GM19193 (cell line): ENCODE data around the gene PHRF1.

Experiments used
- POLR2A ChIP-seq: IDR thresholded peaks from 4 replicates; pipeline ENCODE4 v1.6.1; 2011; ENCODE audit not compliant: insufficient read depth, insufficient read length; ENCODE audit errors: extremely low read depth

Gene PHRF1

GRCh38 chr11:610146-610801 lies 34.0 kb downstream of the PHRF1 start:
- no peak for TF ChIP-seq POLR2A

GRCh38 chr11:611001-611996 lies 35.0 kb downstream of the PHRF1 start:
- TF ChIP-seq POLR2A, result peak; percentile 68

GRCh38 chr11:612201-612960 lies 36.1 kb downstream of the PHRF1 start:
- TF ChIP-seq POLR2A, result no peak

DNA sequence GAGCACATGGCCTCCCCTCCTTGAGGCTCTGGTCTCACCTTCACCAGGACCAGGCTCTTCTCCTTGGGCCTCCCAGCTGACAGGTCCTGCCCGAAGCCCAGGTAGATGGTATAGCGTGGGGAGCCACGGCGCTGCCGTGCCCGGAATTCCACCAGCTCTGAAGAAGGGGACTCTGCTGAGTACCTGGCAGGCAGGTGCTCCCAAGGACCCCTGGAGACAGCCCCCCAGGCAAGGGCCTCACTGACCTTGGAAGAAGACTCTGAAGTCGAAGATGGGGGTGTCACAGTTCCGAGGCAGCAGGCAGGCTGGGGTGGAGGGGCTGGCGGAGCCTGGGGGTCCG lies 36.7 kb downstream of the PHRF1 start:
- TF ChIP-seq POLR2A, result no peak

DNA sequence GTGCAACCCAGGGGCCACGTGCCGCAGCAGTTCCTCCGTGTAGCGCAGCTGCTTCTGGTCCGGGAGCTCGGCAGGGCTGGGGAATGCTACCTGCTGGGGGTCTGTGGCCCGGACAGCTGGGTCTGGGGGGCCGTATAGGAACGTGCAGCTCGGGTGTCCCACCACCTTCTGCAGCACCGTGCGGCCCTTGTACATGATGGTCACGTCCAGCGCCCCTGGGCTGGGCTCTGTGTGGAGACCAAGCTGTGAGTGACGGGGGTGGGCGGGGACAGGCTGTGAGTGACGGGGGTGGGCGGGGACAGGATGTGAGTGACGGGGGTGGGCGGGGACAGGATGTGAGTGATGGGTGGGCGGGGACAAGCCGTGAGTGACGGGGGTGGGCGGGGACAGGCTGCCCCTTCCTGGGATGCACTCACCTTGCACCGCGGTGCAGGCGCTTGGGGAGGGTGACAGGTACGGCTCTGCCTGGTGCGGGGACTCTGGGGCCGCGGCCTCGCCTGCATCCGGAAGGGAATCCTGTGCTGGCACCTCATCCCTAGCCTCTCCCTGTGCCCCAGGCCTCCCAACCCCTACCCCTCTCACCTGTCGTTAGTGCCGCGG lies 37.2 kb downstream of the PHRF1 start:
- TF ChIP-seq POLR2A, result peak; percentile 53

- no peak for TF ChIP-seq POLR2A
Measured at GRCh38 chr11:614021-614622, 37.9 kb downstream of the PHRF1 start.

GRCh38 chr11:614623-615503 lies 38.6 kb downstream of the PHRF1 start:
- no peak for TF ChIP-seq POLR2A

DNA sequence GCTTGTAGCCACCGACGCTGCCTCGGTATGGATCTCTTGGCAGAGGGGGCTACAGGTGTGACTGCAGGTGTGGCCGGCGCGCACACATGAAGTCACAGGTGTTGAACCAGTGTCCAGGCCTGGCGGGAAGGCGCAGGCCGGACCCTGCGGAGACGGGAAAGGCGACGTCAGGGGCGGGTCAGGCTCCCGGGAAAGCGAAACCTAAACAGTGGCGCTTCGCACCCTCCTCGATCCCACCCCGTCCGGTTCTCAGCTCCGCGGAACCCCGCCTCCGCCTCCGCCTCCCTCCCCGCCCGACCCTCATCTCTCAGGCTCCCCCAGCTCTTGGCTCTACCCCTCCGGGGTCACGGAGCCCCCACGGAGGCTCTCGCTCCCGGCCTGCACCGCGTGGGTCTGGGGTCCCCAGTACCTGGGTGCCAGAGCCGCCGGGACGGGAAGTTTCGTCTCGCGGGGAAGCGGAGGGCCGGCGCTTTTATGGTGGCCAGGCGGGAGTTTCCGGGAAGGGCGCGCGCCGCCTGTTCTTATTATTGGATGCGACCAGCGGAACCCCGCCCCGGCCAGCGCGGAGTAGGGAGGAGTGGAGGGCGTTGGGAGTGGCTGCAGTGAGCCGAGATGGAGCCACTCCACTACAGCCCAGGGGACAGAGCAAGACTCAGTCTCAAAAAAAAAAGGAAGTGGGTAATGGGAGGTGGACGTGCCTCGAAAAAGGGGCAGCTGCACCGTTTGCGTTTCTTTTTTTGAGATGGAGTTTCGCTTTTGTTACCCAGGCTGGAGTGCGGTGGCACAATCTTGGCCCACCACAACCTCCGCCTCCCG lies 39.4 kb downstream of the PHRF1 start, which contains the start of gene IRF7:
Gene IRF7 (minus strand): TSS at position 447 of the 816 bp plus-strand sequence. CDS start 586 bp downstream, outside the sequence.
- peak; percentile 99 for TF ChIP-seq POLR2A

DNA sequence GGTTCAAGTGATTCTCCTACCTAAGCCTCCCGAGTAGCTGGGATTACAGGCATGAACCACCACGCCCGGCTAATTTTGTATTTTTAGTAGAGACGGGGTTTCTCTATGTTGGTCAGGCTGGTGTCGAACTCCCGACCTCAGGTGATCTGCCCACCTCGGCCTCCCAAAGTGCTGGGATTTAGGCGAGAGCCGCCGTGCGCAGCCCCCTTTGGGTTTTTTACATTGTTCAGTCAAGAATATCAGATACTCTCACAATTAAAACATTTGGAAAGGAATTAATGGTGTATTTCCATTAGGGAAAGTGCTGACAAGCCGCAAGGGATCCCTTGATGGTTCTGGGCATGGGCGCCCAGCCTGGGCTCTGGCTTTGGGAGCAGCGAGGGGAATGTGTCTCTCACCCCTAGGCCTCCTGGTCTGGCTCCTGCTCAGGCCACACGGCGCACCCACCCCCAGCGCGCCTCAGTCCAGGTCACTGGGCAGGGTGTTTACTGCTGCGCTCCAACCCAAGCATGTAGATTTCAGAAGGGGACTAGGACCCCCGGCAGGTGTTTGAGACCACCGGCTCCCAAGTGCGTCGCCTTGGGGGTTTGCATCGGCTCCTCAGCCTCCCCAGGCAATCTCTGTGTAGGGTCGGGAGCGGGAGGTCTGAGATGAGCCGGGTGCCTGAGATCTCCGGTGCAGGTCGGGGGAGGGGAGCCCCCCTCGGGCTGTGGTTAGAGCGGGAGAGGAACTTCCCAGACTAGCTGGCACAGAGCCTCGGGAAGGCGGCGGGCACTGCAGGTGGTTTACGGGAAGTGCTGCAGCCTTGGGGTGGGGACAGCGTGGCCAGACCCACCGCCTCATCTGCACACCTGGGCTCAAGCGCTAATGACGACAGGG lies 40.3 kb downstream of the PHRF1 start:
- TF ChIP-seq POLR2A, result no peak

DNA sequence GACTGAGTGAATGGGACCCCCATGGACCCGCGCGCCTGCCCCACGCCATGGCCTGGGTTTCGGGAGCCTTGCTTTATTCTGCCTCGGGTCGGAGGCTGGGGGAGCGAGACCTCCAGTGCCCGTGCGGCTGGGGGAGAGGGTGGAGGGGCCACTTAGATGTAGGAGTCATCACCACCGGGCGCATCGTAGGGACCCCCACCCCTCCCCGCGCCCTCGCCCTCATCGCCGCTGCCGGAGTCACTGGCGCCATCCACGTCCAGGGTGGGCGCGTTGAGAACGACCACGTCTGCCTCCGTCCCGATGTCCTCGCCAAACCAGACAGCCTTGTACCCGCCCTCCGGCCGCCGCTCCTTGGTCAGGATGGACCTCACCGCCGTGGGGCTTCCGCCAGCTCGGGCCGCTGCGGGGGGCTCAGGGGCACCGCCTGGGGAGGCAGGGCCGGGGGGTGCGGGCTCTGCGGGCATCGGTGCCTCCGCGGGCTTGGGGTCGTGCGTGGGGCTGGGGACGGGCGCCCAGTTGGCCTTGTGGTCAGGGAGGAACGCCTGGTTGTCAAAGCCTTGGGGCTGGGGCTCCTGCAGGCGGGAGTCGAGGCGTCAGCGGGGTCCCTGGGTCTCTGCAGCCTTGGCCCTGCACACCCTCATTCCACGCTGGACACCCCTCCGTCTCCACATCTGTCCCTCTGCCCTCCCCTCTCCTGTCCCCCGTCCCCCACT lies 41.1 kb downstream of the PHRF1 start:
- no peak for TF ChIP-seq POLR2A

- no peak for TF ChIP-seq POLR2A
Measured at GRCh38 chr11:617912-618682, 41.8 kb downstream of the PHRF1 start.
